ENCODE results near the gene ARID1B.
"Not testable (repeated sequence)": the region's sequence is repeated elsewhere in the genome, so short reads cannot be mapped to it uniquely, and the experiment has no call there.

ARID1B gene

DNA sequence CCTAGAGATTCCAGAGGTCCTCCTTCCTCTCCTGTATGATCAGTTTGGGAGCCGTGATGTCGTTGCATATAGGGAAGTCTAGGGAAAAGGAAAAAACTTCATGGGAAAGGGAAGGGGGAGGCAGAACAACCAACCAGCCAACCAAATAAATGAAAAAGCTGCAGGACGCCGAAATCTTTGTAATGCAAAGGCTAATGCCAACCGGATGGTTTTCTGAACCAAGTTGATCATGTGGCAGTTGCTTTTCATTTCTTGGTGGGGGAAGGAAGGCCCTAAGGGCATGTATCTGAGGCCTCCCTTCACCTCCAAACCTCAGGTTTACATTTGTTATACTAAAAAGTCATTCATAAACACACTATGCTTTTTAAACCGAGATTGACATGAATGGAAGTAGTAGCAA lies 167.2 kb downstream of the ARID1B start:
- Histone ChIP-seq H3K36me3 (ENCODE audit: control insufficient read depth, insufficient read depth, low read length) (no peaks in the 10 kb centered on the region), H3K27me3 (ENCODE audit: control insufficient read depth, insufficient read depth, low read length, poor library complexity, severe bottlenecking) (no peaks in the 10 kb centered on the region), H3K27ac (ENCODE audit: insufficient read depth, low read depth, low read length, poor library complexity, severe bottlenecking) (peak overlapping the region; percentile 47), H3K4me1 (ENCODE audit: control insufficient read depth, insufficient read depth, low read length) (peaks cover 14% of the 10 kb centered on the region), H3K9me3 (ENCODE audit: control insufficient read depth, low read length) (no peaks in the 10 kb centered on the region), H3K4me3 (ENCODE audit: insufficient read depth, low read depth, low read length) (no peak overlapping the region)
- 6 to 12% methylated on average over 6 of the region's 6 CpGs for WGBS, 2 experiments

DNA sequence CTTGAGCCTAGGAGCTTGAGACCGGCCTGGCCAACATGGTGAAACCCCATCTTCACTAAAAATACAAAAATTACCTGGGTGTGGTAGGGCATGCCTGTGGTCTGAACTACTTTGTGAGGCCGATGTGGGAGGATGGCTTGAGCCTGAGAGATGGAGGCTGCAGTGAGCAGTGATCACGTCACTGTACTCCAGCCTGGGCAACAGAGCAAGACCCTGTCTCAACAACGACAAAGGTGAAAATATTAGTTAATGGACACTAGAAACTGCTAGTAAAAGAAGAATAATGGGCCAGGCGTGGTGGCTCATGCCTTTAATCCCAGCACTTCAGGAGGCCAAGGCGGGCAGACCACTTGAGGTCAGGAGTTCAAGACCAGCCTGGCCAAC lies 168.6 kb downstream of the ARID1B start:
- WGBS, 2 experiments, result 95 to 97% methylated on average over 6 of the region's 6 CpGs
- not testable (repeated sequence) for H3K36me3 ChIP-seq (ENCODE audit: control insufficient read depth, insufficient read depth, low read length); H3K4me3 ChIP-seq (ENCODE audit: insufficient read depth, low read depth, low read length); H3K9me3 ChIP-seq (ENCODE audit: control insufficient read depth, low read length); H3K27ac ChIP-seq (ENCODE audit: insufficient read depth, low read depth, low read length, poor library complexity, severe bottlenecking); H3K27me3 ChIP-seq (ENCODE audit: control insufficient read depth, insufficient read depth, low read length, poor library complexity, severe bottlenecking)
- peaks cover 14% of the 10 kb centered on the region for H3K4me1 ChIP-seq (ENCODE audit: control insufficient read depth, insufficient read depth, low read length)

DNA sequence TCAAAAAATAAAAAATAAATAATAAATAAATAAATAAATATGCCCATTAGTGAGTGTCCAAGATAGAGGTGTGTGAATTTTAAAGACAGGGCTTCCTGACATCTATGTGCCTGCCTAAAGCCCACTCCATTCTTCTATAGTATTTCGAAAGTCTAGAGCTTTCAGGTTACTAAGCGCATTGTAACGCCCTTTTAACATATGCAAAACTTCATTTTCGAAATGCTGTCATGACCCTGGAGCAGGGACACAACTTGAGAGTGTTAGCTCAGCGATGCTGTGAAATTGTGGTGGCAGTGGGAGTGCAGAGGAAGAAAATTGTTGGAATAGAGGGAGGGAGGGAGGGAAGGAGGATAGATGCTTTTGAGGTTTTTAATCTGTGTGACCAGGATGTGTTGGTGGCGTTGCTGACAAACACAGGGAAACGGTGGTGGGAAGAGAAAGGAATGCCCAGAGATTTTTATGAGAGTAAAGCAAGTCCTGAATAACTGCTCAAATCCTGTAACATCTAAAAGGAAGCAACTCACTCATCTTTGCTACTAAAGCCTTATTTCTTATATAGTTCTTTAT lies 169.3 kb downstream of the ARID1B start:
- Histone ChIP-seq H3K4me1 (ENCODE audit: control insufficient read depth, insufficient read depth, low read length) (peaks cover 14% of the 10 kb centered on the region), H3K9me3 (ENCODE audit: control insufficient read depth, low read length) (no peaks in the 10 kb centered on the region), H3K27me3 (ENCODE audit: control insufficient read depth, insufficient read depth, low read length, poor library complexity, severe bottlenecking) (no peaks in the 10 kb centered on the region), H3K36me3 (ENCODE audit: control insufficient read depth, insufficient read depth, low read length) (no peaks in the 10 kb centered on the region), H3K4me3 (ENCODE audit: insufficient read depth, low read depth, low read length) (no peak overlapping the region), H3K27ac (ENCODE audit: insufficient read depth, low read depth, low read length, poor library complexity, severe bottlenecking) (no peak overlapping the region)
- WGBS, 2 experiments, result 67 to 70% methylated on average over 7 of the region's 7 CpGs

DNA sequence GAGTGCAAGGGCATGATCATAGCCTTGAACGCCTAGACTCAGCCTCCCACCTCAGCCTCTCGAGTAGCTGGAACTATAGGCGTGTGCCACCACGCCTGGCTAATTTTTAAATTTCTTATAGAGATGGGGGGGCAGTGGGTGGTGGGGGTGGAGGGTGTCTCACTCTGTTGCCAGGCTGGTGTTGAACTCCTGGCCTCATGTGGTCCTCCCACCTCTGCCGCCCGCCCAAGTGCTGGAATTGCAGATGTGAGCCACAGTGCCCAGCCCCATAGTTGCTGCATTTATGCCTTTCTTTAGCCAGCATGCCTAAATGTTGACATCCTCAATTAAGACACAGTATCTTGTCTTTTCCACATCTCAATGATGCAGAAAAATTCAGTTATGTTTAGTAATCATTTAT lies 171.1 kb downstream of the ARID1B start:
- H3K4me1 ChIP-seq (ENCODE audit: control insufficient read depth, insufficient read depth, low read length), result peaks cover 23% of the 10 kb centered on the region
- H3K9me3 ChIP-seq (ENCODE audit: control insufficient read depth, low read length), result no peaks in the 10 kb centered on the region
- WGBS, 2 experiments, result 94% methylated on average over 6 of the region's 6 CpGs

DNA sequence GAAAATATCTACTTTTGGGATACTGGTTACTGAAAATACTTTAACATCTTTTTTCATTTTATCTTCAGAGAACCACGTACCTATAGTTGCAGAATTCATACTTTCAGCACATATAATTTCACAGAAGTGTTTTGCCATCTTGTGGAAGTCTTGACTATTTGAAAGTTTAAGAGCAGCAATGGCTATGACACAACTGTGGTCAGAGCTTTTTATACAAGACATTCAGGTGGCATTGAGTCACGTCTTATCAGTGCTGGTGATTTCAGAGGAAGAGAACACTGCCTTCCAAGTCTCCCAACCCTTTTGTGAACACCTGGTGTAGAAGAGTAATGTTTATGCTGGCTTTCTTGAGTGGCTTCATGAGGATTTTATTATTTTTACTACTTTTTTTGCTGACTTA lies 171.6 kb downstream of the ARID1B start:
- Histone ChIP-seq H3K4me1 (ENCODE audit: control insufficient read depth, insufficient read depth, low read length) (peaks cover 27% of the 10 kb centered on the region), H3K27me3 (ENCODE audit: control insufficient read depth, insufficient read depth, low read length, poor library complexity, severe bottlenecking) (no peaks in the 10 kb centered on the region), H3K9me3 (ENCODE audit: control insufficient read depth, low read length) (no peaks in the 10 kb centered on the region), H3K4me3 (ENCODE audit: insufficient read depth, low read depth, low read length) (no peak overlapping the region), H3K27ac (ENCODE audit: insufficient read depth, low read depth, low read length, poor library complexity, severe bottlenecking) (no peak overlapping the region), H3K36me3 (ENCODE audit: control insufficient read depth, insufficient read depth, low read length) (no peaks in the 10 kb centered on the region)
- 97% methylated on average over 2 of the region's 2 CpGs for WGBS, 2 experiments

More for the DNA sequence above, 171.1 kb downstream of the ARID1B start:
- Histone ChIP-seq H3K4me3 (ENCODE audit: insufficient read depth, low read depth, low read length) (no peak overlapping the region), H3K27ac (ENCODE audit: insufficient read depth, low read depth, low read length, poor library complexity, severe bottlenecking) (no peak overlapping the region), H3K27me3 (ENCODE audit: control insufficient read depth, insufficient read depth, low read length, poor library complexity, severe bottlenecking) (no peaks in the 10 kb centered on the region), H3K36me3 (ENCODE audit: control insufficient read depth, insufficient read depth, low read length) (no peaks in the 10 kb centered on the region)

DNA sequence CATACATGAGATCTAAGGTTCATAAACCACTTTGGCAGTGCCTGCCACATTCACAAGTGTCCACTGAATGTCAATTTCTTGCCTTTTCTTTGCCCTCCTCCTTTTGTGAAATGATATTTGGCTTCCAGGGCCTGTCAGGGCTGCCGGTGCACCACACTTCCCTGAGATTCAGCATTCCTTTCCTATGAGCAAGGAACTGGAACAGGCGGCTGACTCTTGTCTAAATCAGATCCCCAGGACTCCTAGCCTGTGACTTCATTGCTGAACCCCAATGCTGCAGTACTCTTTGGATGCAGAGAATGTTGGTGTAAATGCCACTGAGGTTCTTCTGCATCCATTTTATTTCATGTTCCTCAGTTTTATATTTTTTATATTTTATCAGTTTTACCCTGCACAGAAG lies 172.2 kb downstream of the ARID1B start:
- peaks cover 27% of the 10 kb centered on the region for H3K4me1 ChIP-seq (ENCODE audit: control insufficient read depth, insufficient read depth, low read length)
- no peak overlapping the region for H3K4me3 ChIP-seq (ENCODE audit: insufficient read depth, low read depth, low read length)
- no peaks in the 10 kb centered on the region for H3K27me3 ChIP-seq (ENCODE audit: control insufficient read depth, insufficient read depth, low read length, poor library complexity, severe bottlenecking)
- H3K27ac ChIP-seq (ENCODE audit: insufficient read depth, low read depth, low read length, poor library complexity, severe bottlenecking), result no peak overlapping the region
- no peaks in the 10 kb centered on the region for H3K9me3 ChIP-seq (ENCODE audit: control insufficient read depth, low read length)
- H3K36me3 ChIP-seq (ENCODE audit: control insufficient read depth, insufficient read depth, low read length), result no peaks in the 10 kb centered on the region
- 68 to 73% methylated on average over 2 of the region's 2 CpGs for WGBS, 2 experiments

DNA sequence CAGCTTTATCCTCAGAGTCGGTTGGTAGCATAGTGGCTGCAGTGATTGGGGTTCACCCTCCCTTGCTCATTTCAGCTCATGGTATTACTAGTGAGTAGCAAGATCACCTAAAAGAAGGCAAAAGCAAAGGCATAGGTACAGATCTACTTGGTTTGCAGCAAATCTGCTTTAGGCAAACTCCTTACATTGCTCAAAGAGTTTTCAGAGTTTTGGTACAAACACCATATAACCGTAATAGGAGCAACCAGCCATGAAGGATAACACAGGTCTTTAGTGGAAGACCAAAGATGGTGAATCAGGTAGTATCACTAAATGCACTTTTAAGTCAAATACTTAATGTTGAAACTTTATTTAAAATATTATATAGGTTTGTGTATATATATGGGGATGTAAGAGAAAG lies 172.9 kb downstream of the ARID1B start:
- WGBS, 2 experiments, result 89 to 100% methylated on average over 2 of the region's 2 CpGs
- Histone ChIP-seq H3K4me3 (ENCODE audit: insufficient read depth, low read depth, low read length) (no peak overlapping the region), H3K9me3 (ENCODE audit: control insufficient read depth, low read length) (no peaks in the 10 kb centered on the region), H3K27ac (ENCODE audit: insufficient read depth, low read depth, low read length, poor library complexity, severe bottlenecking) (no peak overlapping the region), H3K4me1 (ENCODE audit: control insufficient read depth, insufficient read depth, low read length) (peaks cover 24% of the 10 kb centered on the region), H3K27me3 (ENCODE audit: control insufficient read depth, insufficient read depth, low read length, poor library complexity, severe bottlenecking) (no peaks in the 10 kb centered on the region), H3K36me3 (ENCODE audit: control insufficient read depth, insufficient read depth, low read length) (no peaks in the 10 kb centered on the region)

DNA sequence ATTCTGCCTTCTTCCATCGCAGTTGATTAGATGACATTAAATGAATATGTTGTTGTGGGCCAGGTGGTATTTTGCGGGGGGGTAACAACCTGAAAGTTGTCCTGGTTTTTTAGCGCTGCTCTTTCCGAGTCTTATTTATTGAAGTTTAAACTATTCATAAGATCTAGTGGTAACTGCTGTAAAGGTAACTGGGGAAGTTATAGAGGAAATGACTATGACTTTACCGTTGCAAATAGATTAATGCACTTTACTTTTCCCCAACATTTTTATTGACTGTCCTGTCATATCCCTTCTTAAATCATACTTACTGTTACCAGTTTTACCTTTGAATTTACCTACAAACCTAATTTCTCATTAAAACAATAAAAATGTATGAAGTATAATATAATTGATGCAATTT lies 173.4 kb downstream of the ARID1B start:
- H3K9me3 ChIP-seq (ENCODE audit: control insufficient read depth, low read length), result no peaks in the 10 kb centered on the region
- no peak overlapping the region for H3K4me3 ChIP-seq (ENCODE audit: insufficient read depth, low read depth, low read length)
- H3K27ac ChIP-seq (ENCODE audit: insufficient read depth, low read depth, low read length, poor library complexity, severe bottlenecking), result no peak overlapping the region
- WGBS, 2 experiments, result 97 to 98% methylated on average over 3 to 5 of the region's 5 CpGs
- no peaks in the 10 kb centered on the region for H3K36me3 ChIP-seq (ENCODE audit: control insufficient read depth, insufficient read depth, low read length)
- H3K4me1 ChIP-seq (ENCODE audit: control insufficient read depth, insufficient read depth, low read length), result peaks cover 24% of the 10 kb centered on the region
- H3K27me3 ChIP-seq (ENCODE audit: control insufficient read depth, insufficient read depth, low read length, poor library complexity, severe bottlenecking), result no peaks in the 10 kb centered on the region

DNA sequence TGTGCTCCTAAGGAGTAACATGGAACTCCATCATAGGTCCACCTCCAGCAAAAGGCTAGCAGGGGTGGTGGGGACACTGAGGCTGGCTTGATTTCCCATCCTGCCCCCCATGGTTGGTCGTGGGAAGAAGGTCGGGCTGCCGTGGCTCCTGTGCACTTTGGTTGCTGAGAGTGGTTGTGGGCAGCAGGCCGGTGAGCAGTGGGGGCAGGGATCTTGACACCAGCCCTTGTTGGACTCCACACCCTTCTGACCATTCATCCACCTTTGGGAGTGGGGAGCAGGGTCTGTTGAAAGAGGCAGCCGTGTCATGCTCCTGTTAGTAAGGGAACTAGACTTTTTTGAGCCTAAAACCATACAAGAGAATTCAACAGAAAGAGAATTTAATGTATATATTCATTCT lies 175.2 kb downstream of the ARID1B start:
- no peaks in the 10 kb centered on the region for H3K27me3 ChIP-seq (ENCODE audit: control insufficient read depth, insufficient read depth, low read length, poor library complexity, severe bottlenecking)
- H3K9me3 ChIP-seq (ENCODE audit: control insufficient read depth, low read length), result no peaks in the 10 kb centered on the region
- no peaks in the 10 kb centered on the region for H3K36me3 ChIP-seq (ENCODE audit: control insufficient read depth, insufficient read depth, low read length)
- WGBS, 2 experiments, result 76 to 88% methylated on average over 4 of the region's 5 CpGs
- H3K4me1 ChIP-seq (ENCODE audit: control insufficient read depth, insufficient read depth, low read length), result peaks cover 24% of the 10 kb centered on the region
- H3K27ac ChIP-seq (ENCODE audit: insufficient read depth, low read depth, low read length, poor library complexity, severe bottlenecking), result no peak overlapping the region
- no peak overlapping the region for H3K4me3 ChIP-seq (ENCODE audit: insufficient read depth, low read depth, low read length)

DNA sequence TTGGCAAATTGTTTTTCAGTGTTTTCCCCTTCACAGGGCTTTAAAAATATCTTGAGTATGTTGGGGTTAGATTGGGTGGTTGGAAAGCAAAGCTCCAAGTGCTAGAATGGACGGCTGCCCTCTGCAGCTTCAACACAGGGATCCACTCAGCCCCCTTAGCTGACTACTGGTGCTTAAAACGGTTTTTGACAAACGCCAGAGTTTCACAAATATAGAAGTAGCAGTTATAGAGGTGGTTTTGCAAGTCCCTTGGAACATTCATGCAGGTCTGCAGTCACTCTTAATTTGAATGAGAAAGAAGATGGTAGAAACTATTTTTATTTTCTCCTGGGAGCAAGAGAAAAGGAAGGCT lies 175.9 kb downstream of the ARID1B start:
- Histone ChIP-seq H3K4me3 (ENCODE audit: insufficient read depth, low read depth, low read length) (no peak overlapping the region), H3K4me1 (ENCODE audit: control insufficient read depth, insufficient read depth, low read length) (peaks cover 24% of the 10 kb centered on the region), H3K9me3 (ENCODE audit: control insufficient read depth, low read length) (no peaks in the 10 kb centered on the region), H3K27me3 (ENCODE audit: control insufficient read depth, insufficient read depth, low read length, poor library complexity, severe bottlenecking) (no peaks in the 10 kb centered on the region), H3K27ac (ENCODE audit: insufficient read depth, low read depth, low read length, poor library complexity, severe bottlenecking) (peak overlapping the region; percentile 78), H3K36me3 (ENCODE audit: control insufficient read depth, insufficient read depth, low read length) (no peaks in the 10 kb centered on the region)
- whole genome bisulfite sequencing, 2 experiments, result 49 to 50% methylated on average over 3 of the region's 3 CpGs

All from ectodermal cell (in vitro differentiated cells).